Activated CD4-positive, alpha-beta memory T cell treated with anti-CD3 and anti-CD28 coated beads for 36 hours (primary cell): ENCODE measurements around the gene MREG. TPM values are rescaled to one million over a fixed set of nuclear protein-coding genes. Genes with fewer than 3 reads are reported as not detected.
"Not testable (repeated sequence)": the region's sequence is repeated elsewhere in the genome, so short reads cannot be mapped to it uniquely, and the experiment has no call there.

ENCODE experiments used
- CTCF ChIA-PET: fragments of 350-600 bp; sonication (Branson Sonifier 250); formaldehyde crosslinking; loops from one replicate; lab custom pipeline; 2021; ENCODE audit warnings: antibody characterized with exemption, inconsistent platforms; lab: Charles Lee
- POLR2A ChIA-PET: fragments of 350-600 bp; sonication (Branson Sonifier 250); formaldehyde crosslinking; loops from one replicate; lab custom pipeline; 2021; ENCODE audit warnings: antibody characterized with exemption; lab: Charles Lee
- DNase-seq: peaks from one replicate; pipeline ENCODE4 v3.0.0-alpha.2; 2020
- H3K27ac Mint-ChIP-seq: one replicate; pipeline ENCODE4 v1.8.0; 2021; ENCODE audit warnings: mixed read lengths
- H3K27me3 Mint-ChIP-seq: one replicate; pipeline ENCODE4 v1.8.0; 2021; ENCODE audit warnings: mixed read lengths
- H3K36me3 Mint-ChIP-seq: one replicate; pipeline ENCODE4 v1.8.0; 2021; ENCODE audit warnings: mixed read lengths
- H3K4me1 Mint-ChIP-seq: one replicate; pipeline ENCODE4 v1.8.0; 2021; ENCODE audit warnings: low read depth, mixed read lengths
- H3K4me3 Mint-ChIP-seq: one replicate; pipeline ENCODE4 v1.8.0; 2021; ENCODE audit warnings: mild to moderate bottlenecking, mixed read lengths
- H3K9me3 Mint-ChIP-seq: one replicate; pipeline ENCODE4 v1.8.0; 2021; ENCODE audit warnings: mixed read lengths
- intact Hi-C: fragments of 100-400 bp; cut with micrococcal nuclease; formaldehyde crosslinking; loops from one replicate; pipeline ENCODE4 v1.15.1; 2023
- total RNA-seq, 2 experiments: library from RNA; stranded (reverse); gene quantifications; one replicate each; pipeline ENCODE4 v1.2.3, GENCODE V29; 2021

Gene MREG
- total RNA-seq, 2 experiments from 2014 or later: 10.2 to 10.4 TPM

- intact Hi-C loops: no loop called here
These were observed 29.6 kb downstream of the MREG start for GRCh38 chr2:215983581-215984351.

GRCh38 chr2:215982465-215982875, 30.9 kb downstream of the MREG start:
- Mint-ChIP-seq H3K36me3 (peaks cover 14% of the 10 kb centered on the region), H3K9me3 (peaks cover 10% of the 10 kb centered on the region), H3K4me3 (no peak overlapping the region), H3K27me3 (no peaks in the 10 kb centered on the region), H3K4me1 (peaks cover 35% of the 10 kb centered on the region), H3K27ac (no peak overlapping the region)
- intact Hi-C loops: loop anchor here (1.0 kb wide), 5 partner anchors 12 to 50 kb away; no protein-coding TSS in a partner anchor
- ChIA-PET POLR2A (no interaction called here), CTCF (interaction anchor here (0.6 kb wide), 1 partner anchor 40 kb away, joined by 3 read pairs; no protein-coding TSS in a partner anchor)
- peak; percentile 69 for DNase-seq

More at GRCh38 chr2:215983581-215984351, 29.6 kb downstream of the MREG start:
- H3K36me3 Mint-ChIP-seq: peaks cover 17% of the 10 kb centered on the region
- ChIA-PET CTCF (no interaction called here), POLR2A (no interaction called here)
- H3K27ac Mint-ChIP-seq: no peak overlapping the region
- H3K9me3 Mint-ChIP-seq: peaks cover 10% of the 10 kb centered on the region
- H3K27me3 Mint-ChIP-seq: no peaks in the 10 kb centered on the region
- peaks cover 23% of the 10 kb centered on the region for H3K4me1 Mint-ChIP-seq
- no peak overlapping the region for H3K4me3 Mint-ChIP-seq
- DNase-seq: no peak

GRCh38 chr2:215981115-215981514, 32.2 kb downstream of the MREG start:
- ChIA-PET CTCF (no interaction called here), POLR2A (no interaction called here)
- Mint-ChIP-seq H3K4me3 (no peak overlapping the region), H3K9me3 (peaks cover 4% of the 10 kb centered on the region), H3K27me3 (no peaks in the 10 kb centered on the region), H3K36me3 (peaks cover 6% of the 10 kb centered on the region), H3K4me1 (peaks cover 36% of the 10 kb centered on the region), H3K27ac (no peak overlapping the region)
- intact Hi-C loops: no loop called here
- no peak for DNase-seq

DNA sequence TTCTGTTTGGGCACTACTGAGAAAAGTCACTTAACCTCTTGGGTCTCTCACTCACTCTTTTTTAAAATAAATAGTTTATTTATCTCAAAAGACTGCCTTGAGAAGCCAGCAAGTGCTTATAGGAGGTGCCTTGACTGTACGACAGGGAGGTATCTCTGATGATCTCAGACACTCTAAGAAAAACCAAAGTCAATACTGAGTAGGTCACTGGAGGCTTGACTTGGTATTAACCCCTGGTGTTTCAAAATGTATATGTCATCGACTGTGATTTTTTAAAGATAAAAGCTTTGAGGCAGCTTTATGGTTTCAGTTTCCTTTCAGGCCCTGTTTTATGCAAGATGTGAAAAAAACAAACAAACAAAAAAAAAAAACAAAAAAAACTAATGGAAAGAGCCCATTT, 33.7 kb downstream of the MREG start:
- DNase-seq: no peak
- POLR2A ChIA-PET: interaction anchor here (0.6 kb wide), 1 partner anchor 31 kb away, joined by 3 read pairs; no protein-coding TSS in a partner anchor
- Mint-ChIP-seq H3K27ac (no peak overlapping the region), H3K4me1 (peaks cover 36% of the 10 kb centered on the region), H3K9me3 (peaks cover 4% of the 10 kb centered on the region), H3K27me3 (no peaks in the 10 kb centered on the region), H3K4me3 (no peak overlapping the region), H3K36me3 (peaks cover 6% of the 10 kb centered on the region)
- intact Hi-C loops: no loop called here
- CTCF ChIA-PET: interaction anchor here (1.3 kb wide), 1 partner anchor 44 kb away, joined by 3 read pairs; no protein-coding TSS in a partner anchor

GRCh38 chr2:215974700-215975429, 38.5 kb downstream of the MREG start:
- intact Hi-C loops: no loop called here
- H3K27ac Mint-ChIP-seq: no peak overlapping the region
- H3K4me3 Mint-ChIP-seq: no peak overlapping the region
- DNase-seq: no peak
- peaks cover 17% of the 10 kb centered on the region for H3K36me3 Mint-ChIP-seq
- POLR2A ChIA-PET: no interaction called here
- peaks cover 3% of the 10 kb centered on the region for H3K9me3 Mint-ChIP-seq
- CTCF ChIA-PET: interaction anchor here (1.3 kb wide), 1 partner anchor 25 kb away, joined by 4 read pairs; no protein-coding TSS in a partner anchor
- peaks cover 32% of the 10 kb centered on the region for H3K4me1 Mint-ChIP-seq
- no peaks in the 10 kb centered on the region for H3K27me3 Mint-ChIP-seq

- H3K4me3 Mint-ChIP-seq: no peak overlapping the region
- H3K9me3 Mint-ChIP-seq: peaks cover 3% of the 10 kb centered on the region
- CTCF ChIA-PET: no interaction called here
- H3K27ac Mint-ChIP-seq: no peak overlapping the region
- POLR2A ChIA-PET: no interaction called here
- intact Hi-C loops: no loop called here
- no peaks in the 10 kb centered on the region for H3K27me3 Mint-ChIP-seq
- peaks cover 27% of the 10 kb centered on the region for H3K4me1 Mint-ChIP-seq
- peaks cover 17% of the 10 kb centered on the region for H3K36me3 Mint-ChIP-seq
- no peak for DNase-seq
These were observed 39.2 kb downstream of the MREG start for GRCh38 chr2:215973954-215974699.

DNA sequence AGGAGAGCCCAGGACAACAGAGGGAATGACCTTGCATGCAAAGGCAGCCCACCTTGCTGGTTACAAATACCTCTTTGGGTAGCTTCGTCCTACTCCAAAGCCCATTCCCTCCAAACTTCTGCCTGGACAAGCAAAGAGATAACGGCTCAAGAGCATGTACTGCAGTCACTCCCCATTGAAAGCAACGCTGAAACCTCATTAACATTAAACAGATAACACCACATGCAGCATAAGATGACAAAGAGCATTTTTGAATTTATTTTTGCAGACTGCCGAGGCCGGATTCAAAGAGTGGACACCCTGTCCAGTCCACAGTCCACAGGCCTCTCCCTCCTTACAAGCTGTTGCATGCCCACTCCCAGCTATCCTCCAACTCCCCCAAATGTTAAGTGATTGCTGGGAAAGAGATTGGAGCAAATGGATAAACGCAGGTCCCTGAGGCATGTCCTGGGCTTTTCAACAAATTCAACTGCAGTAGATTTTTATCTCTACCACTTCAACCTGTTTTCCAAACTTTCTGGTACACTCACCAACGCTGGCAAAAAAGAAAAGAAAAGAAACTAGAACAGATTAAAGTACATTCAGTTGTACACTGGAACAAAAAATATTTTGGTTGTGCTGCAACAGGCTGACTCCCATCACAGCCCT, 40.1 kb downstream of the MREG start:
- ChIA-PET POLR2A (no interaction called here), CTCF (interaction anchor here (1.6 kb wide), 1 partner anchor 49 kb away, joined by 3 read pairs; no protein-coding TSS in a partner anchor)
- peaks cover 3% of the 10 kb centered on the region for H3K9me3 Mint-ChIP-seq
- no peak overlapping the region for H3K27ac Mint-ChIP-seq
- no peaks in the 10 kb centered on the region for H3K27me3 Mint-ChIP-seq
- H3K36me3 Mint-ChIP-seq: peaks cover 17% of the 10 kb centered on the region
- H3K4me1 Mint-ChIP-seq: peaks cover 23% of the 10 kb centered on the region
- no peak for DNase-seq
- H3K4me3 Mint-ChIP-seq: no peak overlapping the region
- intact Hi-C loops: no loop called here

- Mint-ChIP-seq H3K36me3 (peaks cover 17% of the 10 kb centered on the region), H3K4me3 (no peak overlapping the region), H3K9me3 (peaks cover 3% of the 10 kb centered on the region), H3K27me3 (no peaks in the 10 kb centered on the region), H3K4me1 (peaks cover 20% of the 10 kb centered on the region), H3K27ac (no peak overlapping the region)
- ChIA-PET CTCF (interaction anchor here (1.6 kb wide), 1 partner anchor 51 kb away, joined by 3 read pairs; no protein-coding TSS in a partner anchor), POLR2A (no interaction called here)
- intact Hi-C loops: no loop called here
- no peak for DNase-seq
These were observed 41.7 kb downstream of the MREG start for GRCh38 chr2:215971671-215972070.

GRCh38 chr2:215970894-215971293, 42.5 kb downstream of the MREG start:
- not testable (repeated sequence) for H3K27ac Mint-ChIP-seq, H3K27me3 Mint-ChIP-seq, H3K4me3 Mint-ChIP-seq, H3K9me3 Mint-ChIP-seq
- peak; percentile 27 for DNase-seq
- intact Hi-C loops: loop anchor here (1.0 kb wide), 2 partner anchors 11 to 45 kb away; no protein-coding TSS in a partner anchor
- Mint-ChIP-seq H3K4me1 (peaks cover 20% of the 10 kb centered on the region), H3K36me3 (peaks cover 17% of the 10 kb centered on the region)
- ChIA-PET POLR2A (interaction anchor here (0.9 kb wide), 1 partner anchor 34 kb away, joined by 3 read pairs; no protein-coding TSS in a partner anchor), CTCF (interaction anchor here (0.5 to 1.4 kb wide), 2 partner anchors 53 to 62 kb away, joined by 3 to 8 read pairs; no protein-coding TSS in a partner anchor)

GRCh38 chr2:215970425-215970824, 42.9 kb downstream of the MREG start:
- Mint-ChIP-seq H3K4me3 (no peak overlapping the region), H3K9me3 (peaks cover 3% of the 10 kb centered on the region), H3K27ac (peak overlapping the region; percentile 58), H3K36me3 (peaks cover 17% of the 10 kb centered on the region), H3K27me3 (no peaks in the 10 kb centered on the region), H3K4me1 (peaks cover 20% of the 10 kb centered on the region)
- peak; percentile 61 for DNase-seq
- intact Hi-C loops: loop anchor here (1.0 kb wide), 2 partner anchors 12 to 46 kb away; no protein-coding TSS in a partner anchor
- ChIA-PET POLR2A (interaction anchor here (0.9 kb wide), 1 partner anchor 34 kb away, joined by 3 read pairs; no protein-coding TSS in a partner anchor), CTCF (interaction anchor here (0.5 to 1.4 kb wide), 2 partner anchors 53 to 62 kb away, joined by 3 to 8 read pairs; no protein-coding TSS in a partner anchor)
